SJCRH30 (cell line): ENCODE measurements around the gene COG3. TPM values are rescaled to one million over a fixed set of nuclear protein-coding genes. Genes with fewer than 3 reads are reported as not detected.
"Not testable (repeated sequence)": the region's sequence is repeated elsewhere in the genome, so short reads cannot be mapped to it uniquely, and the experiment has no call there.

Experiments used
- DNase-seq, 2 experiments: peaks; one replicate each; pipeline ENCODE4 v3.0.0-alpha.2; 2015 to 2020
- H3K27ac ChIP-seq: fragments of 250-450 bp; sonication (Bioruptor Pico); 2 replicates; pipeline ENCODE4 v1.5.1; 2020; ENCODE audit warnings: mild to moderate bottlenecking, moderate library complexity
- H3K27me3 ChIP-seq: fragments of 250-450 bp; sonication (Bioruptor Pico); 2 replicates; pipeline ENCODE4 v1.5.1; 2020; ENCODE audit warnings: mild to moderate bottlenecking, moderate library complexity
- H3K36me3 ChIP-seq: fragments of 250-450 bp; sonication (Bioruptor Pico); 2 replicates; pipeline ENCODE4 v1.5.1; 2020; ENCODE audit warnings: mild to moderate bottlenecking, moderate library complexity
- H3K4me1 ChIP-seq: fragments of 250-450 bp; sonication (Bioruptor Pico); 2 replicates; pipeline ENCODE4 v1.5.1; 2020; ENCODE audit warnings: mild to moderate bottlenecking, moderate library complexity
- H3K4me3 ChIP-seq: fragments of 250-450 bp; sonication (Bioruptor Pico); 2 replicates; pipeline ENCODE4 v1.5.1; 2020; ENCODE audit warnings: mild to moderate bottlenecking, moderate library complexity
- H3K9me3 ChIP-seq: fragments of 250-450 bp; sonication (Bioruptor Pico); replicated peaks from 2 replicates; pipeline ENCODE4 v1.5.1; 2020; ENCODE audit warnings: mild to moderate bottlenecking, moderate library complexity
- total RNA-seq: library from RNA; depleted of rRNA; stranded (reverse); fragments of >200 nt; shearing (Covaris generic); gene quantifications from 2 replicates; pipeline ENCODE4 v1.2.3, GENCODE V29; 2014; rRNA removed

The COG3 gene
- total RNA-seq = 24.1 and 25.4 TPM in 2 replicates

- peak; percentile 90 to 96 for DNase-seq
- Histone ChIP-seq H3K4me1 (no peaks in the 10 kb centered on the region), H3K4me3 (peak within 1 kb of the TSS; percentile 84)
These were observed at the start of gene COG3 for GRCh38 chr13:45464687-45465453. TSS of gene COG3 (plus strand) at chr13:45464939. CDS start at chr13:45465037, 98 bp downstream.

GRCh38 chr13:45415112-45415511 is 49.6 kb upstream of the COG3 start:
- Histone ChIP-seq H3K4me1 (no peaks in the 10 kb centered on the region), H3K36me3 (0 out of 2 replicates have a peak, but pooled peaks cover 2% of the 10 kb centered on the region), H3K4me3 (no peak overlapping the region), H3K27me3 (no peaks in the 10 kb centered on the region), H3K27ac (no peak overlapping the region), H3K9me3 (no peaks in the 10 kb centered on the region)
- no peak for DNase-seq

More at GRCh38 chr13:45464687-45465453, at the start of gene COG3:
- H3K27ac ChIP-seq = peak within 1 kb of the TSS; percentile 59
- H3K27me3 ChIP-seq = no peaks in the 10 kb centered on the region
- no peaks in the 10 kb centered on the region for H3K9me3 ChIP-seq
- H3K36me3 ChIP-seq = no peaks in the 10 kb centered on the region

GRCh38 chr13:45416516-45417128 is 48.1 kb upstream of the COG3 start:
- Histone ChIP-seq H3K27ac (no peak overlapping the region), H3K9me3 (no peaks in the 10 kb centered on the region), H3K27me3 (no peaks in the 10 kb centered on the region), H3K36me3 (no peaks in the 10 kb centered on the region), H3K4me1 (no peaks in the 10 kb centered on the region), H3K4me3 (peak overlapping the region; percentile 82)
- no peak for DNase-seq

GRCh38 chr13:45417790-45418534 is 46.8 kb upstream of the COG3 start, which contains the start of gene SLC25A30:
TSS of gene SLC25A30 (minus strand) at chr13:45418373. CDS start at chr13:45411425, 6,948 bp downstream.
- Histone ChIP-seq H3K4me3 (peak within 1 kb of the TSS; percentile 82), H3K27ac (peak within 1 kb of the TSS; percentile 44), H3K36me3 (no peaks in the 10 kb centered on the region), H3K27me3 (no peaks in the 10 kb centered on the region), H3K9me3 (no peaks in the 10 kb centered on the region), H3K4me1 (no peaks in the 10 kb centered on the region)
- DNase-seq = peak; percentile 95

GRCh38 chr13:45419389-45419788 is 45.4 kb upstream of the COG3 start:
- not testable (repeated sequence) for H3K4me3 ChIP-seq, H3K9me3 ChIP-seq, H3K27ac ChIP-seq, H3K4me1 ChIP-seq, H3K27me3 ChIP-seq, H3K36me3 ChIP-seq, DNase-seq

GRCh38 chr13:45419945-45420344 is 44.8 kb upstream of the COG3 start:
- Histone ChIP-seq H3K36me3 (no peaks in the 10 kb centered on the region), H3K27ac (no peak overlapping the region), H3K27me3 (no peaks in the 10 kb centered on the region), H3K9me3 (no peaks in the 10 kb centered on the region), H3K4me1 (no peaks in the 10 kb centered on the region), H3K4me3 (no peak overlapping the region)
- no peak for DNase-seq

- peak in 1 of 2 experiments; percentile 23 for DNase-seq
- no peaks in the 10 kb centered on the region for H3K36me3 ChIP-seq
- H3K4me3 ChIP-seq = no peak overlapping the region
These were observed 41.9 kb upstream of the COG3 start for GRCh38 chr13:45422731-45423292.

GRCh38 chr13:45426056-45426841 is 38.5 kb upstream of the COG3 start:
- not testable (repeated sequence) for H3K9me3 ChIP-seq, H3K27ac ChIP-seq, H3K4me3 ChIP-seq, H3K4me1 ChIP-seq, H3K36me3 ChIP-seq, H3K27me3 ChIP-seq, DNase-seq

More at GRCh38 chr13:45422731-45423292, 41.9 kb upstream of the COG3 start:
- Histone ChIP-seq H3K27ac (no peak overlapping the region), H3K9me3 (no peaks in the 10 kb centered on the region), H3K4me1 (no peaks in the 10 kb centered on the region), H3K27me3 (no peaks in the 10 kb centered on the region)

- no peaks in the 10 kb centered on the region for H3K9me3 ChIP-seq
- H3K27me3 ChIP-seq = no peaks in the 10 kb centered on the region
- H3K27ac ChIP-seq = no peak overlapping the region
- no peaks in the 10 kb centered on the region for H3K4me1 ChIP-seq
- no peaks in the 10 kb centered on the region for H3K36me3 ChIP-seq
- no peak for DNase-seq
- no peak overlapping the region for H3K4me3 ChIP-seq
These were observed 31.9 kb upstream of the COG3 start for GRCh38 chr13:45432737-45433380.

GRCh38 chr13:45433381-45433790 is 31.4 kb upstream of the COG3 start:
- Histone ChIP-seq H3K36me3 (no peaks in the 10 kb centered on the region), H3K4me3 (no peak overlapping the region), H3K9me3 (no peaks in the 10 kb centered on the region), H3K4me1 (no peaks in the 10 kb centered on the region), H3K27me3 (no peaks in the 10 kb centered on the region), H3K27ac (no peak overlapping the region)
- DNase-seq = no peak

GRCh38 chr13:45434556-45435371 is 30.0 kb upstream of the COG3 start:
- no peak for DNase-seq
- Histone ChIP-seq H3K27ac (no peak overlapping the region), H3K27me3 (no peaks in the 10 kb centered on the region), H3K4me1 (no peaks in the 10 kb centered on the region), H3K4me3 (no peak overlapping the region), H3K9me3 (no peaks in the 10 kb centered on the region), H3K36me3 (no peaks in the 10 kb centered on the region)

GRCh38 chr13:45436332-45436731 is 28.4 kb upstream of the COG3 start:
- Histone ChIP-seq H3K4me1 (no peaks in the 10 kb centered on the region), H3K27me3 (no peaks in the 10 kb centered on the region), H3K4me3 (no peak overlapping the region), H3K9me3 (no peaks in the 10 kb centered on the region), H3K36me3 (no peaks in the 10 kb centered on the region), H3K27ac (no peak overlapping the region)
- DNase-seq = no peak

GRCh38 chr13:45436953-45437352 is 27.8 kb upstream of the COG3 start:
- no peaks in the 10 kb centered on the region for H3K36me3 ChIP-seq

More at GRCh38 chr13:45436953-45437352, 27.8 kb upstream of the COG3 start:
- no peak for DNase-seq
- H3K27me3 ChIP-seq = no peaks in the 10 kb centered on the region
- H3K27ac ChIP-seq = no peak overlapping the region
- no peaks in the 10 kb centered on the region for H3K4me1 ChIP-seq
- no peaks in the 10 kb centered on the region for H3K9me3 ChIP-seq
- H3K4me3 ChIP-seq = no peak overlapping the region
